ENCODE results near the gene P2RX6. TPM values are rescaled to one million over a fixed set of nuclear protein-coding genes. Genes with fewer than 3 reads are reported as not detected.

The P2RX6 gene
- total and polyA plus RNA-seq, 2 experiments from 2014 or later, result not detected

- TF ChIP-seq ZNF114 (CRISPR knock-in tag; IDR thresholded peaks at IDR 0.05) (no peak), ZNF462 (CRISPR knock-in tag; IDR thresholded peaks at IDR 0.05) (no peak)
- Histone ChIP-seq H3K36me3 (ENCODE audit: insufficient read depth) (no peaks in the 10 kb centered on the region), H3K27me3 (ENCODE audit: insufficient read depth) (no peaks in the 10 kb centered on the region), H3K27ac (ENCODE audit: low read depth) (no peak overlapping the region), H2AFZ (no peak overlapping the region), H3K9me2 (ENCODE audit: insufficient read depth) (no peaks in the 10 kb centered on the region), H3K4me2 (no peak overlapping the region), H3F3A (replicated peaks; ENCODE audit: low read depth) (no peaks in the 10 kb centered on the region), H3K79me2 (replicated peaks; ENCODE audit: insufficient read depth) (no peaks in the 10 kb centered on the region), H4K20me1 (replicated peaks; ENCODE audit: insufficient read depth) (no peaks in the 10 kb centered on the region), H3K4me3 (no peak overlapping the region), H3K4me1 (ENCODE audit: insufficient read depth) (peaks cover 19% of the 10 kb centered on the region)
- Mint-ChIP-seq H3K9me3 (no peaks in the 10 kb centered on the region), H3K36me3 (ENCODE audit: low read depth) (no peaks in the 10 kb centered on the region; the same call in 2 of the 3 replicates), H3K4me1 (peaks cover 32% of the 10 kb centered on the region), H3K4me3 (no peak overlapping the region; the same call in 2 of the 3 replicates), H3K27ac (no peak overlapping the region), H3K27me3 (ENCODE audit: insufficient read depth, low read depth, poor library complexity) (peaks cover 29% of the 10 kb centered on the region)
- no peak for DNase-seq (ENCODE audit: low spot score)
- no peak for ATAC-seq
These were observed 39.2 kb downstream of the P2RX6 start for GRCh38 chr22:21054046-21054713.

GRCh38 chr22:21054714-21055563 lies 40.0 kb downstream of the P2RX6 start:
- no peak overlapping the region for H3K4me2 ChIP-seq
- Mint-ChIP-seq H3K9me3 (no peaks in the 10 kb centered on the region), H3K27ac (no peak overlapping the region; the same call in 1 of the 2 replicates), H3K36me3 (ENCODE audit: low read depth) (no peaks in the 10 kb centered on the region; the same call in 2 of the 3 replicates), H3K4me1 (peaks cover 32% of the 10 kb centered on the region), H3K27me3 (ENCODE audit: insufficient read depth, low read depth, poor library complexity) (peaks cover 24% of the 10 kb centered on the region), H3K4me3 (no peak overlapping the region)
- H3K27ac ChIP-seq (ENCODE audit: low read depth), result no peak overlapping the region
- peaks cover 19% of the 10 kb centered on the region for H3K4me1 ChIP-seq (ENCODE audit: insufficient read depth)
- H3K9me2 ChIP-seq (ENCODE audit: insufficient read depth), result no peaks in the 10 kb centered on the region
- H3K4me3 ChIP-seq, result no peak overlapping the region
- 0 out of 2 replicates have a peak overlapping the region, but pooled peaks have one; percentile 7 for H2AFZ ChIP-seq
- H3K36me3 ChIP-seq (ENCODE audit: insufficient read depth), result no peaks in the 10 kb centered on the region
- DNase-seq (ENCODE audit: low spot score) (no peak), ATAC-seq (no peak)
- no peaks in the 10 kb centered on the region for H3K27me3 ChIP-seq (ENCODE audit: insufficient read depth)
- H3F3A ChIP-seq (replicated peaks; ENCODE audit: low read depth), result no peaks in the 10 kb centered on the region
- no peaks in the 10 kb centered on the region for H3K79me2 ChIP-seq (replicated peaks; ENCODE audit: insufficient read depth)
- H4K20me1 ChIP-seq (replicated peaks; ENCODE audit: insufficient read depth), result no peaks in the 10 kb centered on the region
- TF ChIP-seq NANOG (IDR thresholded peaks at IDR 0.05; ENCODE audit: borderline replicate concordance) (no peak), POLR2AphosphoS5 (IDR thresholded peaks at IDR 0.05; ENCODE audit: low read depth) (no peak), EZH2phosphoT487 (IDR thresholded peaks at IDR 0.05; ENCODE audit: unreplicated experiment) (no peak), STAT1 (IDR thresholded peaks at IDR 0.05; ENCODE audit: unreplicated experiment) (no peak), JUNB (IDR thresholded peaks at IDR 0.05; ENCODE audit: unreplicated experiment) (no peak), EZH2 (IDR thresholded peaks at IDR 0.05; ENCODE audit: low read depth, unreplicated experiment) (no peak), CREB1 (CRISPR knock-in tag; IDR thresholded peaks at IDR 0.05; ENCODE audit: low read depth) (no peak), REST (IDR thresholded peaks at IDR 0.05; ENCODE audit: unreplicated experiment) (no peak), ZNF114 (CRISPR knock-in tag; IDR thresholded peaks at IDR 0.05) (no peak)
